ENCODE results near the gene MRPL36.

DNA sequence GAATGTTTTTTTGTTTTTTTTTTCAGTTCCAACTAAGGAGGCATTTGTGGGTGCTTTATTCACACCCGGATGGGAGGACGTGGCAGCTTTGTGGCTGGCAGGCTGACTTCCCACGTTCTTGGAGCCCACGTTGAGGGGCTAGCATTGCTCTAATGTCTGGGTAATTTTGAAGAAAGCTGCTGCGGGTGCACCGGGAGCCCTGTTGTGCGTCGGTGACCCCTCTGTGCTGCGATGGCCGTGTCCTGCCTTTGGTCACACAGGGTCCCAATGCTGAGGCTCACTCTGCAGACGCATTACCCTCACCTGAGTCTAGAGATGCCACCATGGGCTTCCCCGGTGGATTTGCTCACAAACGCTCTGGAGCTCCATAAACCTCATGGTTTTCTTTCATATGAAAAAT, 35.8 kb upstream of the MRPL36 start:
- TF ChIP-seq POLR2A (IDR thresholded peaks at IDR 0.05; ENCODE audit: low read depth), result no peak
- TF ChIP-seq CTCF (IDR thresholded peaks at IDR 0.05), result no peak

Data from esophagus muscularis mucosa (tissue), 3 donors.